ENCODE data around the gene SVOP. TPM values are rescaled to one million over a fixed set of nuclear protein-coding genes. Genes with fewer than 3 reads are reported as not detected.

The SVOP gene
- total RNA-seq, 1 donor from 2014 or later = not detected

- no peak for TF ChIP-seq CTCF (IDR thresholded peaks at IDR 0.05)
- Mint-ChIP-seq H3K4me1 (ENCODE audit: low read depth) (no peaks in the 10 kb centered on the region), H3K9me3 (ENCODE audit: low read depth) (peaks cover 5% of the 10 kb centered on the region), H3K36me3 (ENCODE audit: low read depth) (no peaks in the 10 kb centered on the region), H3K27ac (ENCODE audit: unreplicated experiment) (no peak overlapping the region), H3K4me3 (ENCODE audit: unreplicated experiment) (no peak overlapping the region), H3K27me3 (ENCODE audit: low read depth) (peaks cover 11% of the 10 kb centered on the region)
- no peak for DNase-seq (ENCODE audit: low spot score)
Observed at GRCh38 chr12:108930155-108930554, 90.7 kb downstream of the SVOP start.

GRCh38 chr12:108928695-108929094, 92.2 kb downstream of the SVOP start:
- TF ChIP-seq CTCF (IDR thresholded peaks at IDR 0.05) = no peak
- Mint-ChIP-seq H3K36me3 (ENCODE audit: low read depth) (no peaks in the 10 kb centered on the region), H3K27me3 (ENCODE audit: low read depth) (peaks cover 7% of the 10 kb centered on the region), H3K9me3 (ENCODE audit: low read depth) (peaks cover 5% of the 10 kb centered on the region), H3K4me3 (ENCODE audit: unreplicated experiment) (no peak overlapping the region), H3K27ac (ENCODE audit: unreplicated experiment) (no peak overlapping the region), H3K4me1 (ENCODE audit: low read depth) (no peaks in the 10 kb centered on the region)
- DNase-seq (ENCODE audit: low spot score) = no peak

- Mint-ChIP-seq H3K27ac (ENCODE audit: unreplicated experiment) (no peak overlapping the region), H3K4me1 (ENCODE audit: low read depth) (peaks cover 4% of the 10 kb centered on the region), H3K27me3 (ENCODE audit: low read depth) (peaks cover 13% of the 10 kb centered on the region), H3K4me3 (ENCODE audit: unreplicated experiment) (no peak overlapping the region), H3K9me3 (ENCODE audit: low read depth) (peaks cover 10% of the 10 kb centered on the region), H3K36me3 (ENCODE audit: low read depth) (no peaks in the 10 kb centered on the region)
- no peak for DNase-seq (ENCODE audit: low spot score)
- TF ChIP-seq CTCF (IDR thresholded peaks at IDR 0.05) = no peak
Observed at GRCh38 chr12:108922918-108923317, 98.0 kb downstream of the SVOP start.

GRCh38 chr12:108921946-108922345, 98.9 kb downstream of the SVOP start:
- peaks cover 10% of the 10 kb centered on the region for H3K9me3 Mint-ChIP-seq (ENCODE audit: low read depth)
- H3K36me3 Mint-ChIP-seq (ENCODE audit: low read depth) = no peaks in the 10 kb centered on the region
- H3K27ac Mint-ChIP-seq (ENCODE audit: unreplicated experiment) = no peak overlapping the region
- TF ChIP-seq CTCF (IDR thresholded peaks at IDR 0.05) = no peak
- no peak for DNase-seq (ENCODE audit: low spot score)
- H3K4me3 Mint-ChIP-seq (ENCODE audit: unreplicated experiment) = no peak overlapping the region
- peaks cover 4% of the 10 kb centered on the region for H3K4me1 Mint-ChIP-seq (ENCODE audit: low read depth)
- peaks cover 13% of the 10 kb centered on the region for H3K27me3 Mint-ChIP-seq (ENCODE audit: low read depth)

- no peak overlapping the region for H3K4me3 Mint-ChIP-seq (ENCODE audit: unreplicated experiment)
- no peak for TF ChIP-seq CTCF (IDR thresholded peaks at IDR 0.05)
- H3K27me3 Mint-ChIP-seq (ENCODE audit: low read depth) = peaks cover 6% of the 10 kb centered on the region
- peaks cover 5% of the 10 kb centered on the region for H3K9me3 Mint-ChIP-seq (ENCODE audit: low read depth)
- no peaks in the 10 kb centered on the region for H3K36me3 Mint-ChIP-seq (ENCODE audit: low read depth)
- no peak overlapping the region for H3K27ac Mint-ChIP-seq (ENCODE audit: unreplicated experiment)
- peaks cover 12% of the 10 kb centered on the region for H3K4me1 Mint-ChIP-seq (ENCODE audit: low read depth)
- no peak for DNase-seq (ENCODE audit: low spot score)
Observed at GRCh38 chr12:108918960-108919642, 101.8 kb downstream of the SVOP start.
